ENCODE results near the gene KCNK7.

KCNK7 gene

GRCh38 chr11:65583589-65583988, 12.0 kb downstream of the KCNK7 start:
- Histone ChIP-seq H3K4me3 (ENCODE audit: low read depth in 1 of 2, low read length in 2 of 2) (no peak overlapping the region), H3K36me3 (ENCODE audit: insufficient read depth, low read length) (peaks cover 59% of the 10 kb centered on the region), H3K9ac (ENCODE audit: low read depth, low read length) (no peak overlapping the region), H3K27me3 (ENCODE audit: insufficient read depth, low read length, poor library complexity) (no peaks in the 10 kb centered on the region), H3K9me3 (ENCODE audit: insufficient read depth, low read length, severe bottlenecking) (no peaks in the 10 kb centered on the region), H3K4me1 (ENCODE audit: insufficient read depth, low read length) (no peaks in the 10 kb centered on the region), H3K79me2 (ENCODE audit: insufficient read depth, low read length) (no peaks in the 10 kb centered on the region; the same call in 1 of the 2 replicates), H2AFZ (ENCODE audit: low read depth, low read length) (no peak overlapping the region), H3K27ac (ENCODE audit: low read length) (no peak overlapping the region), H3K4me2 (ENCODE audit: insufficient read depth, low read length) (no peak overlapping the region), H4K20me1 (ENCODE audit: insufficient read depth, low read length) (peaks cover 8% of the 10 kb centered on the region)
- DNase-seq (no peak), ATAC-seq (ENCODE audit: insufficient read depth, low read depth) (no peak)
- TF ChIP-seq, protein P1, sequence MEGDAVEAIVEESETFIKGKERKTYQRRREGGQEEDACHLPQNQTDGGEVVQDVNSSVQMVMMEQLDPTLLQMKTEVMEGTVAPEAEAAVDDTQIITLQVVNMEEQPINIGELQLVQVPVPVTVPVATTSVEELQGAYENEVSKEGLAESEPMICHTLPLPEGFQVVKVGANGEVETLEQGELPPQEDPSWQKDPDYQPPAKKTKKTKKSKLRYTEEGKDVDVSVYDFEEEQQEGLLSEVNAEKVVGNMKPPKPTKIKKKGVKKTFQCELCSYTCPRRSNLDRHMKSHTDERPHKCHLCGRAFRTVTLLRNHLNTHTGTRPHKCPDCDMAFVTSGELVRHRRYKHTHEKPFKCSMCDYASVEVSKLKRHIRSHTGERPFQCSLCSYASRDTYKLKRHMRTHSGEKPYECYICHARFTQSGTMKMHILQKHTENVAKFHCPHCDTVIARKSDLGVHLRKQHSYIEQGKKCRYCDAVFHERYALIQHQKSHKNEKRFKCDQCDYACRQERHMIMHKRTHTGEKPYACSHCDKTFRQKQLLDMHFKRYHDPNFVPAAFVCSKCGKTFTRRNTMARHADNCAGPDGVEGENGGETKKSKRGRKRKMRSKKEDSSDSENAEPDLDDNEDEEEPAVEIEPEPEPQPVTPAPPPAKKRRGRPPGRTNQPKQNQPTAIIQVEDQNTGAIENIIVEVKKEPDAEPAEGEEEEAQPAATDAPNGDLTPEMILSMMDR (IDR thresholded peaks at IDR 0.05; ENCODE audit: borderline replicate concordance, extremely low read depth, low read length, poor library complexity, severe bottlenecking): no peak
- TF ChIP-seq EZH2 (IDR thresholded peaks at IDR 0.05; ENCODE audit: borderline replicate concordance, low read depth, low read length, severe bottlenecking): no peak

- no peaks in the 10 kb centered on the region for H3K27me3 ChIP-seq (ENCODE audit: insufficient read depth, low read length, poor library complexity)
- H3K4me1 ChIP-seq (ENCODE audit: insufficient read depth, low read length): peaks cover 12% of the 10 kb centered on the region
- H3K9ac ChIP-seq (ENCODE audit: low read depth, low read length): no peak overlapping the region
Observed at GRCh38 chr11:65581928-65582327, 13.7 kb downstream of the KCNK7 start.

DNA sequence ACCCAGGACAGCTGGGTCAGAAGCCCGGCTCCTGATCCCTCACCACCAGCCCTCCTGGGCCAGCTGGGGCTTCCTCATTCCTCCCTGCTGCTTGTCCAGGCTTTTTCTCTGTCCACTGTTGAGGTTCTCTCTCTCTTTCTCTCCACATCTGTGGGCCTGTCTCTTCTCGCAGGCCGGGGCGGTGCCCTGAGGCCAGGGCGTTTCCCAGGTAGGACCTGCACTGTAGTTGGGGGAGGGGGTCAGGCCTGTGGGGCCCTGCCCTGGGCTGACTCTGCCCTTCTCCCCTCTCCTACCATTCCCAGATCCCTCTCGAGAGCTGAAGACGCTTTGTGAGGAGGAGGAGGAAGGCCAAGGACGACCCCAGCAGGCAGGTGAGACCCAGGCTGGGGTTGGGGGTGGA, 14.8 kb downstream of the KCNK7 start:
- Histone ChIP-seq H3K27ac (ENCODE audit: low read length) (no peak overlapping the region), H3K4me2 (ENCODE audit: insufficient read depth, low read length) (no peak overlapping the region), H3K9ac (ENCODE audit: low read depth, low read length) (no peak overlapping the region), H3K9me3 (ENCODE audit: insufficient read depth, low read length, severe bottlenecking) (no peaks in the 10 kb centered on the region), H2AFZ (ENCODE audit: low read depth, low read length) (no peak overlapping the region), H3K27me3 (ENCODE audit: insufficient read depth, low read length, poor library complexity) (no peaks in the 10 kb centered on the region), H3K4me3 (ENCODE audit: low read depth in 1 of 2, low read length in 2 of 2) (no peak overlapping the region), H3K4me1 (ENCODE audit: insufficient read depth, low read length) (peaks cover 21% of the 10 kb centered on the region), H3K79me2 (ENCODE audit: insufficient read depth, low read length) (peaks cover 18% of the 10 kb centered on the region), H3K36me3 (ENCODE audit: insufficient read depth, low read length) (peaks cover 47% of the 10 kb centered on the region), H4K20me1 (ENCODE audit: insufficient read depth, low read length) (peaks cover 5% of the 10 kb centered on the region)
- ATAC-seq (ENCODE audit: insufficient read depth, low read depth) (no peak), DNase-seq (no peak)
- TF ChIP-seq, protein P1 (IDR thresholded peaks at IDR 0.05; ENCODE audit: borderline replicate concordance, extremely low read depth, low read length, poor library complexity, severe bottlenecking): no peak
- TF ChIP-seq EZH2 (IDR thresholded peaks at IDR 0.05; ENCODE audit: borderline replicate concordance, low read depth, low read length, severe bottlenecking): no peak

More at GRCh38 chr11:65581928-65582327, 13.7 kb downstream of the KCNK7 start:
- no peak for ATAC-seq (ENCODE audit: insufficient read depth, low read depth)
- Histone ChIP-seq H3K4me2 (ENCODE audit: insufficient read depth, low read length) (no peak overlapping the region), H2AFZ (ENCODE audit: low read depth, low read length) (no peak overlapping the region), H4K20me1 (ENCODE audit: insufficient read depth, low read length) (peaks cover 5% of the 10 kb centered on the region), H3K4me3 (ENCODE audit: low read depth in 1 of 2, low read length in 2 of 2) (no peak overlapping the region), H3K9me3 (ENCODE audit: insufficient read depth, low read length, severe bottlenecking) (no peaks in the 10 kb centered on the region), H3K27ac (ENCODE audit: low read length) (no peak overlapping the region), H3K79me2 (ENCODE audit: insufficient read depth, low read length) (peaks cover 8% of the 10 kb centered on the region), H3K36me3 (ENCODE audit: insufficient read depth, low read length) (peaks cover 55% of the 10 kb centered on the region)
- DNase-seq: no peak
- TF ChIP-seq, protein P1 (IDR thresholded peaks at IDR 0.05; ENCODE audit: borderline replicate concordance, extremely low read depth, low read length, poor library complexity, severe bottlenecking): no peak
- no peak for TF ChIP-seq EZH2 (IDR thresholded peaks at IDR 0.05; ENCODE audit: borderline replicate concordance, low read depth, low read length, severe bottlenecking)
